Esophagus muscularis mucosa (tissue), 4 donors: Measurements from ENCODE around the gene SIK3.

ENCODE experiments used
- CTCF ChIP-seq, 3 experiments: fragments of 200-600 bp in 2 of 3; fragments of 450-650 bp in 1 of 3; sonication (generic) in 2 of 3; IDR thresholded peaks; one replicate each; pipeline ENCODE4 v1.5.1; 2017 to 2019; ENCODE audit warnings: antibody characterized with exemption in 3 of 3, mild to moderate bottlenecking in 2 of 3, moderate library complexity in 1 of 3
- EP300 ChIP-seq: sonication (generic); formaldehyde crosslinking; IDR thresholded peaks from one replicate; pipeline ENCODE4 v1.6.1; 2017; ENCODE audit warnings: antibody characterized with exemption
- POLR2A ChIP-seq: fragments of 450-650 bp; IDR thresholded peaks from one replicate; pipeline ENCODE4 v1.6.1; 2017; ENCODE audit warnings: antibody characterized with exemption, moderate library complexity, mild to moderate bottlenecking, low read depth

- TF ChIP-seq CTCF (IDR thresholded peaks at IDR 0.05), result no peak
- no peak for TF ChIP-seq POLR2A
- no peak for TF ChIP-seq EP300
These were observed 8.5 kb downstream of the SIK3 start for GRCh38 chr11:117089685-117090084.
